PFSK-1 (cell line): ENCODE data around the gene GRK5.

Experiments
- POLR2AphosphoS5 ChIP-seq: IDR thresholded peaks from 2 replicates; pipeline ENCODE4 v1.6.1; 2012; ENCODE audit warnings: low read depth, mild to moderate bottlenecking, control low read depth, low read length, moderate library complexity
- REST ChIP-seq, 2 experiments: IDR thresholded peaks; 2 replicates each; pipeline versions ENCODE4 v1.6.1 to v1.8.0; 2011 to 2012; ENCODE audit warnings: low read depth in 2 of 2, low read length in 2 of 2, control low read depth in 1 of 2, inconsistent platforms in 1 of 2, mild to moderate bottlenecking in 1 of 2, moderate library complexity in 1 of 2; ENCODE audit not compliant: insufficient read depth in 1 of 2
- SIN3A ChIP-seq: IDR thresholded peaks from 2 replicates; pipeline ENCODE4 v1.6.1; 2012; ENCODE audit warnings: mild to moderate bottlenecking, low read length, moderate library complexity, borderline replicate concordance; ENCODE audit not compliant: insufficient read depth
- TAF1 ChIP-seq: IDR thresholded peaks from 2 replicates; pipeline ENCODE4 v1.6.1; 2012; ENCODE audit warnings: low read length, control low read depth, borderline replicate concordance; ENCODE audit not compliant: insufficient read depth

GRCh38 chr10:119474606-119475005, 267.2 kb downstream of the GRK5 start:
- no peak for TF ChIP-seq REST (IDR thresholded peaks at IDR 0.05; ENCODE audit: insufficient read depth in 1 of 2, low read depth in 2 of 2, low read length in 2 of 2)
- no peak for TF ChIP-seq POLR2AphosphoS5
- no peak for TF ChIP-seq SIN3A
- no peak for TF ChIP-seq TAF1
